B cell (primary cell): ENCODE results near the gene CRELD2. TPM values are rescaled to one million over a fixed set of nuclear protein-coding genes. Genes with fewer than 3 reads are reported as not detected.

Source experiments
- ATAC-seq: fragments of 200-7000 bp; cut with Tn5 transposase; one replicate; pipeline ENCODE4 v1.10.0; 2021; ENCODE audit warnings: low read depth, mild to moderate bottlenecking, moderate number of reproducible peaks, moderate library complexity
- CTCF ChIA-PET: fragments of 350-600 bp; sonication (Branson Sonifier 250); formaldehyde crosslinking; loops from one replicate; lab custom pipeline; 2021; ENCODE audit warnings: antibody characterized with exemption, inconsistent platforms; lab: Charles Lee
- POLR2A ChIA-PET: fragments of 350-600 bp; sonication (Branson Sonifier 250); formaldehyde crosslinking; loops from one replicate; lab custom pipeline; 2021; ENCODE audit warnings: antibody characterized with exemption; lab: Charles Lee
- DNase-seq: peaks from one replicate; pipeline ENCODE4 v3.0.0; 2013
- H2AFZ ChIP-seq: 2 replicates; pipeline ENCODE4 v1.6.1; 2012; ENCODE audit warnings: mild to moderate bottlenecking, low read depth, low read length; ENCODE audit not compliant: insufficient read depth, poor library complexity, severe bottlenecking
- H3K27ac ChIP-seq, 2 donors: 1 replicate in 1 of 2; 2 replicates in 1 of 2; pipeline ENCODE4 v1.5.1; 2012 to 2013; ENCODE audit warnings: low read length in 2 of 2, mild to moderate bottlenecking in 2 of 2, moderate library complexity in 1 of 2
- H3K27me3 ChIP-seq, 4 experiments: fragments of 200-600 bp in 1 of 4; sonication (generic) in 1 of 4; replicated peaks in 1 of 4; 1 replicate in 2 of 4; 2 replicates in 2 of 4; pipeline versions ENCODE4 v1.6.1 to v1.7.0; 2013 to 2016; ENCODE audit warnings: low read length in 3 of 4, mild to moderate bottlenecking in 2 of 4, mixed read lengths in 1 of 4, moderate library complexity in 1 of 4; ENCODE audit not compliant: insufficient read depth in 4 of 4, control insufficient read depth in 3 of 4; ENCODE audit errors: control extremely low read depth in 1 of 4
- H3K36me3 ChIP-seq, 2 experiments: replicated peaks in 1 of 2; 1 replicate in 1 of 2; 2 replicates in 1 of 2; pipeline versions ENCODE4 v1.6.1 to v1.7.1; 2013; ENCODE audit warnings: low read length in 1 of 2; ENCODE audit not compliant: insufficient read depth in 2 of 2, control insufficient read depth in 1 of 2; ENCODE audit errors: control extremely low read depth in 1 of 2, extremely low read depth in 1 of 2
- H3K4me1 ChIP-seq, 2 donors: fragments of 200-600 bp in 1 of 2; sonication (generic) in 1 of 2; 1 replicate in 1 of 2; 2 replicates in 1 of 2; pipeline versions ENCODE4 v1.5.1 to v1.6.1; 2013 to 2017; ENCODE audit warnings: low read length in 2 of 2; ENCODE audit not compliant: control insufficient read depth in 2 of 2, insufficient read depth in 2 of 2
- H3K4me2 ChIP-seq: replicated peaks from 2 replicates; pipeline ENCODE3; 2012; ENCODE audit warnings: mild to moderate bottlenecking, low read depth, low read length; ENCODE audit not compliant: poor library complexity, severe bottlenecking
- H3K4me3 ChIP-seq, 5 experiments: fragments of 200-600 bp in 1 of 5; sonication (generic) in 1 of 5; 1 replicate in 3 of 5; 2 replicates in 2 of 5; pipeline versions ENCODE4 v1.5.1 to v1.7.0; 2011 to 2016; ENCODE audit warnings: low read length in 4 of 5, mild to moderate bottlenecking in 4 of 5, low read depth in 2 of 5, control low read depth in 1 of 5, moderate library complexity in 1 of 5; ENCODE audit not compliant: insufficient read depth in 1 of 5; ENCODE audit errors: control extremely low read depth in 1 of 5, extremely low read depth in 1 of 5
- H3K79me2 ChIP-seq: fragments of 200-600 bp; sonication (generic); one replicate; pipeline ENCODE4 v1.6.0; 2016; ENCODE audit warnings: low read length; ENCODE audit not compliant: control insufficient read depth, insufficient read depth
- H3K9ac ChIP-seq: fragments of 200-600 bp; sonication (generic); 2 replicates; pipeline ENCODE4 v1.6.1; 2017; ENCODE audit warnings: mild to moderate bottlenecking, low read length, moderate library complexity
- H3K9me3 ChIP-seq, 3 donors: one replicate each; pipeline versions ENCODE4 v1.6.1 to v1.7.1; 2013; ENCODE audit warnings: low read length in 2 of 3; ENCODE audit not compliant: control insufficient read depth in 2 of 3, insufficient read depth in 1 of 3; ENCODE audit errors: control extremely low read depth in 1 of 3
- H4K20me1 ChIP-seq: 2 replicates; pipeline ENCODE4 v1.6.0; 2012; ENCODE audit warnings: mild to moderate bottlenecking, low read length; ENCODE audit not compliant: insufficient read depth, control insufficient read depth, poor library complexity, severe bottlenecking
- H3K27ac Mint-ChIP-seq: one replicate; pipeline ENCODE4 v1.8.0; 2021; ENCODE audit warnings: mixed read lengths
- H3K27me3 Mint-ChIP-seq: one replicate; pipeline ENCODE4 v1.8.0; 2021; ENCODE audit warnings: mixed read lengths
- H3K4me1 Mint-ChIP-seq: one replicate; pipeline ENCODE4 v1.8.0; 2021; ENCODE audit warnings: mixed read lengths
- H3K4me3 Mint-ChIP-seq: one replicate; pipeline ENCODE4 v1.8.0; 2021; ENCODE audit warnings: mixed read lengths
- H3K9me3 Mint-ChIP-seq: one replicate; pipeline ENCODE4 v1.8.0; 2022; ENCODE audit warnings: mixed read lengths; ENCODE audit not compliant: insufficient read depth
- CTCF ChIP-seq: fragments of 200-600 bp; IDR thresholded peaks from one replicate; pipeline ENCODE4 v1.8.0; 2022; ENCODE audit warnings: antibody characterized with exemption, mild to moderate bottlenecking
- EZH2 ChIP-seq: IDR thresholded peaks from 2 replicates; pipeline ENCODE4 v1.6.1; 2012; ENCODE audit warnings: borderline replicate concordance, low read depth, mild to moderate bottlenecking, moderate library complexity, low read length; ENCODE audit not compliant: insufficient read depth, poor library complexity, severe bottlenecking
- WGBS: methylation state at CpG from one replicate; pipeline ENCODE4 v1.1.5; 2013; ENCODE audit warnings: missing lambda C conversion rate; ENCODE audit not compliant: insufficient coverage; 5-methylcytosine and 5-hydroxymethylcytosine counted together
- intact Hi-C: fragments of 100-400 bp; cut with micrococcal nuclease; formaldehyde crosslinking; loops from one replicate; pipeline ENCODE4 v1.10.0; 2022
- polyA plus RNA-seq: library from polyadenylated mRNA; depleted of rRNA; stranded (reverse); fragments of >200 nt; gene quantifications from 2 replicates; pipeline ENCODE4 v1.2.3, GENCODE V29; 2012
- total RNA-seq, 2 donors: library from RNA; stranded (reverse); fragments of 120-200 nt in 1 of 2; gene quantifications; 1 replicate in 1 of 2; 2 replicates in 1 of 2; pipeline versions ENCODE4 v1.2.3 to v1.2.4, GENCODE V29; 2013 to 2022

CRELD2 gene
- total and polyA plus RNA-seq, 2 donors (not counting 1 experiment from before 2014, with no cell fraction given) = 35.9 to 41.9 TPM

DNA sequence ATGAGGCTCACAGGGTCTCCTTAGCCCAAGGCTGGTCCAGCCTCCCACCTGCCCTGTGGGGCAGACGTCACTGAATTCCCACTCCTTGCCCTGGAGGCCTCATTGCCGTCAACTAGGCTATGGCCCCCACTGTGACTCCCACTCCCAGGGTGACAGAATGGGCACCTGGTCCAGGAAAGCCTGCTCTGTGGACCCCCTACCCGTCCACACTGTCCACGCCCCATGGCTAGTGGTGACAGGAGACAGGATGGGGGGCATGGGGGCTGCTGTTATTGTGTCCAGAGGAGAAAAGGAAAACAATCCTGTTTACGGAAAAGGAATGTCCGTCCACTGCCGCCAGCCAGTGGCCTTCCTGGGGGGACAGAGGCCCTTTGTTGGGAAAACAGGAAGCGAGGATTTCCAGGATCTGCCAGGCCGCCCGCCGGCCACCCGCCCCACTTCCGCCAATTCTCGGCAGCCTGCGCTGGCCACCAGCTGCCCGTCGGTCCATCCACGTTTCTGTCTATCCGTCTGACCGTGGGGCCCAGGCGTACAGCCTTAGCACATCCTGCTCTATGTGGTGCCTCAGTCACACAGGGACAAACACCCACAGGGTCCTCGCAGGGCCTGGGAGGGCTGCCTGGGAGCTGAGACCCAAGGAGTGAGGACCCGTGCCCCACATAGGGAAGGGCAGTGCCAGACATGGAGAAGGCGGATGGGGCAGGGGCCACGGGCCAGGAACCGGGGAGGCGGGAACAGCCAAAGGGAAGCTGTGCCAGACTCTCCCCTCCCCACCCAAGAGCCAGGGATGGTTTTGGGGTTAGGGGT, 19.5 kb downstream of the CRELD2 start:
- Histone ChIP-seq H3K4me2 (peak overlapping the region; percentile 86), H3K9ac (no peak overlapping the region), H3K9me3 (peaks cover 0 to 11% (median 0%) of the 10 kb centered on the region in 3 donors), H3K4me1 (peaks cover 27 to 36% of the 10 kb centered on the region in 2 donors), H3K27ac (peak overlapping the region; percentile 91 to 92), H3K27me3 (no peaks in the 10 kb centered on the region), H3K79me2 (peaks cover 19% of the 10 kb centered on the region), H4K20me1 (no peaks in the 10 kb centered on the region), H3K36me3 (no peaks in the 10 kb centered on the region), H3K4me3 (no peak overlapping the region), H2AFZ (no peak overlapping the region)
- Mint-ChIP-seq H3K4me3 (peak overlapping the region; percentile 50), H3K9me3 (no peaks in the 10 kb centered on the region), H3K27me3 (no peaks in the 10 kb centered on the region), H3K27ac (peak overlapping the region; percentile 37), H3K4me1 (peaks cover 18% of the 10 kb centered on the region)
- ChIA-PET CTCF (interaction anchor here (1.0 to 2.6 kb wide), 4 partner anchors 21 to 92 kb away, joined by 4 to 17 read pairs (median 9); partner anchors contain the start of gene PIM3), POLR2A (interaction anchor here (0.6 to 3.0 kb wide), 8 partner anchors 9 to 254 kb away, joined by 3 to 94 read pairs (median 9); partner anchors contain the start of gene PIM3)
- 93% methylated on average over 23 of the region's 27 CpGs for WGBS
- intact Hi-C loops = loop anchor here (2.0 to 10.0 kb wide), 2 partner anchors 13 to 537 kb away; partner anchors contain the start of gene SBF1
- ATAC-seq = no peak
- DNase-seq = no peak
- TF ChIP-seq EZH2 (no peak), CTCF (no peak)
